Body of pancreas (tissue), 4 donors: ENCODE measurements around the gene TBCE. TPM values are rescaled to one million over a fixed set of nuclear protein-coding genes. Genes with fewer than 3 reads are reported as not detected.

Experiments used
- ATAC-seq: fragments of 150-250 bp; one replicate; pipeline ENCODE4 v1.9.1; 2016
- DNase-seq, 4 donors: peaks; one replicate each; pipeline ENCODE4 v3.0.0-alpha.2; 2019
- H3K27ac ChIP-seq, 4 donors: fragments of 200-600 bp; sonication (generic); 1 replicate in 3 of 4; 2 replicates in 1 of 4; pipeline versions ENCODE4 v1.5.1 to v1.6.1; 2016 to 2019; ENCODE audit warnings: mild to moderate bottlenecking in 1 of 4, mixed read lengths in 1 of 4, moderate library complexity in 1 of 4
- H3K27me3 ChIP-seq, 2 donors: fragments of 200-600 bp; sonication (generic); one replicate each; pipeline ENCODE4 v1.6.0; 2016; ENCODE audit warnings: mild to moderate bottlenecking in 1 of 2
- H3K36me3 ChIP-seq, 2 donors: fragments of 200-600 bp; sonication (generic); replicated peaks in 1 of 2; 2 replicates each; pipeline ENCODE4 v1.5.1; 2016; ENCODE audit warnings: low read depth in 2 of 2; ENCODE audit not compliant: insufficient read depth in 1 of 2
- H3K4me1 ChIP-seq: fragments of 200-600 bp; sonication (generic); one replicate; pipeline ENCODE4 v1.6.0; 2016
- H3K4me3 ChIP-seq, 2 donors: fragments of 200-600 bp; sonication (generic); 1 replicate in 1 of 2; 2 replicates in 1 of 2; pipeline ENCODE4 v1.5.1; 2016 to 2019
- H3K9me3 ChIP-seq, 3 donors: fragments of 200-600 bp; sonication (generic); 1 replicate in 2 of 3; 2 replicates in 1 of 3; pipeline ENCODE4 v1.5.1; 2016
- POLR2A ChIP-seq, 3 donors: fragments of 450-650 bp; IDR thresholded peaks; one replicate each; pipeline ENCODE4 v1.6.1; 2016; ENCODE audit warnings: antibody characterized with exemption in 3 of 3, mild to moderate bottlenecking in 2 of 3
- whole genome bisulfite sequencing, 2 donors: methylation state at CpG; one replicate each; pipeline ENCODE4 v1.1.5; 2017; 5-methylcytosine and 5-hydroxymethylcytosine counted together
- intact Hi-C: fragments of 100-400 bp; cut with DNase I; formaldehyde crosslinking; loops from one replicate; pipeline ENCODE4 v1.15.1; 2023
- total RNA-seq, 2 donors: library from RNA; depleted of rRNA; stranded (reverse); fragments of >200 nt; gene quantifications; one replicate each; pipeline ENCODE4 v1.1.0, GENCODE V29; 2016
- TF ChIP-seq, protein P1 (sequence below), 7 experiments: fragments of 450-650 bp in 4 of 7; fragments of 200-600 bp in 3 of 7; sonication (generic) in 3 of 7; IDR thresholded peaks; one replicate each; pipeline ENCODE4 v1.5.1; 2016 to 2019; ENCODE audit warnings: antibody characterized with exemption in 7 of 7

TBCE gene, protein sequence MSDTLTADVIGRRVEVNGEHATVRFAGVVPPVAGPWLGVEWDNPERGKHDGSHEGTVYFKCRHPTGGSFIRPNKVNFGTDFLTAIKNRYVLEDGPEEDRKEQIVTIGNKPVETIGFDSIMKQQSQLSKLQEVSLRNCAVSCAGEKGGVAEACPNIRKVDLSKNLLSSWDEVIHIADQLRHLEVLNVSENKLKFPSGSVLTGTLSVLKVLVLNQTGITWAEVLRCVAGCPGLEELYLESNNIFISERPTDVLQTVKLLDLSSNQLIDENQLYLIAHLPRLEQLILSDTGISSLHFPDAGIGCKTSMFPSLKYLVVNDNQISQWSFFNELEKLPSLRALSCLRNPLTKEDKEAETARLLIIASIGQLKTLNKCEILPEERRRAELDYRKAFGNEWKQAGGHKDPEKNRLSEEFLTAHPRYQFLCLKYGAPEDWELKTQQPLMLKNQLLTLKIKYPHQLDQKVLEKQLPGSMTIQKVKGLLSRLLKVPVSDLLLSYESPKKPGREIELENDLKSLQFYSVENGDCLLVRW
- 10 to 100 TPM; 15.0 to 22.1 TPM for total RNA-seq

DNA sequence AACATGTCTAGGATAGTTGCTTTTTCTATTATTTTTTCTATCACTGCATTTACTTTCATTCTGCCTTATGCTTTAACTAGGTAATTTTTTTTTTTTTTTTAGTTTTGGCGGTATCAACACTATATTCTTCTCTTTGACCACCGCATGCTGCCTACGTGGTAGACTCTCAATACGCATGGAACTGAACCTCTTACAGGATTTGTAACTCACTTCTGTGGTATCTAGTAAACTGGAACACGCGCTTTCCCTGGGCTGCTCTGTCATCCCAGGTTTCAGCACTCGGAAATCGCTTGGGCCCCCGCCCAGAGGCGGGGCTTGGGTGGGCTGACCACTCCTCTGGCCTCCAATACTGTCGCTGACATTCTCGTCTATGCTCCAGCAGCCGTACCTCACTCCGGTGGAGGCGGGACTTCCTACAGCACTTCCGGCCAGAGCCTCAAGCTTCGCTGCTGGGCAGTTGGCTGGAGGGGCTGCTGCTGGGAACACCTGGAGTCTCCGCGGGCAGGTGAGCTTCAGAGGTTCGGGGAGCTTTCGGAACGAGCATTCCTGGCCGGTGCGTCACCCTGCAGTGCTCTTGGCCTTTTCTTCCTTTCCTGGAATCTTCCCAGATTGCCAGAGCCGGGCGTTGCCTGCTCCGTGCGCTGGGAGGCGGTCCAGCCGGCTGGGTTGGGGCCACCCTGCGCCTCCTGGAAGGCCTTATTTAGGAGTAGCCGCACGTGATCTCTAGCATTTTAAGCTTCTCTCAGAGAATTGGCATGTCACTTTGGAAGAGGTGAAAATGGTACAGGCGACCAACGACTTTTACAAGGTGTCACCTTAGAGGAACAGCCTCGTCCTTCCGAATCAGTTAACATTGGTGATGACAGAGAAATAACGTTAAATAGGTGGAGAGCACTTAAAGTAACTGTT, at the start of gene TBCE:
TBCE (plus strand) TSS at position 428 of the 909 bp plus-strand sequence. CDS start 12,623 bp downstream, outside the sequence.
- Histone ChIP-seq H3K36me3 (peaks cover 0 to 2% of the 10 kb centered on the region in 2 donors), H3K9me3 (no peaks in the 10 kb centered on the region), H3K4me3 (peak within 1 kb of the TSS; percentile 22 to 32), H3K27ac (peak within 1 kb of the TSS; percentile 83 to 91 (median 84)), H3K27me3 (no peaks in the 10 kb centered on the region), H3K4me1 (peaks cover 16% of the 10 kb centered on the region)
- peak; percentile 97 to 99 (median 98) for DNase-seq
- 0% methylated on average over 18 to 38 of the region's 38 CpGs for WGBS, 2 donors
- intact Hi-C loops: no loop called here
- peak; percentile 82 to 95 (median 95) for TF ChIP-seq POLR2A (IDR thresholded peaks at IDR 0.05)
- TF ChIP-seq, protein P1, sequence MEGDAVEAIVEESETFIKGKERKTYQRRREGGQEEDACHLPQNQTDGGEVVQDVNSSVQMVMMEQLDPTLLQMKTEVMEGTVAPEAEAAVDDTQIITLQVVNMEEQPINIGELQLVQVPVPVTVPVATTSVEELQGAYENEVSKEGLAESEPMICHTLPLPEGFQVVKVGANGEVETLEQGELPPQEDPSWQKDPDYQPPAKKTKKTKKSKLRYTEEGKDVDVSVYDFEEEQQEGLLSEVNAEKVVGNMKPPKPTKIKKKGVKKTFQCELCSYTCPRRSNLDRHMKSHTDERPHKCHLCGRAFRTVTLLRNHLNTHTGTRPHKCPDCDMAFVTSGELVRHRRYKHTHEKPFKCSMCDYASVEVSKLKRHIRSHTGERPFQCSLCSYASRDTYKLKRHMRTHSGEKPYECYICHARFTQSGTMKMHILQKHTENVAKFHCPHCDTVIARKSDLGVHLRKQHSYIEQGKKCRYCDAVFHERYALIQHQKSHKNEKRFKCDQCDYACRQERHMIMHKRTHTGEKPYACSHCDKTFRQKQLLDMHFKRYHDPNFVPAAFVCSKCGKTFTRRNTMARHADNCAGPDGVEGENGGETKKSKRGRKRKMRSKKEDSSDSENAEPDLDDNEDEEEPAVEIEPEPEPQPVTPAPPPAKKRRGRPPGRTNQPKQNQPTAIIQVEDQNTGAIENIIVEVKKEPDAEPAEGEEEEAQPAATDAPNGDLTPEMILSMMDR (IDR thresholded peaks at IDR 0.05): peak in 4 of 7 experiments; percentile 15 to 37 (median 26)
- ATAC-seq: peak; percentile 100

DNA sequence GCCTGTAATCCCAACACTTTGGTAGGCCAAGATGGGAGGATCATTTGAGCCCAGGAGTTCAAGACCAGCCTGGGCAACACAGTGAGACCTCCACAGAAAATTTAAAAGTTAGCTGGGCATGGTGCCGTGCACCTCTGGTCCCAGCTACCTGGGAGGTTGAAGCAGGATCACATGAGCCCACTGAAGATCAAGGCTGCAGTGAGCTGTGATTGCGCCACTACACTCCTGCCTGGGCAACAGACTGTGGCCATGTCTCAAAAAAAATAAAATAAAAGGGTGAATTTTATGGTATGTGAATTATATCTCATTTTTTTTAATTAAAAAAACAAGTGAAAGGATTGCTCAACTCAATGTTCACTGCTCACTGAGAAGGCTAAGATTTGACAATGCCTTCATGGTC, 48.0 kb upstream of the TBCE start:
- H3K4me3 ChIP-seq: no peak overlapping the region
- no peak for DNase-seq
- H3K27ac ChIP-seq: no peak overlapping the region
- H3K9me3 ChIP-seq: no peaks in the 10 kb centered on the region
- 96 to 98% methylated on average over 2 of the region's 2 CpGs for WGBS, 2 donors
- H3K36me3 ChIP-seq: no peaks in the 10 kb centered on the region
- ATAC-seq: no peak
- intact Hi-C loops: no loop called here
- TF ChIP-seq, protein P1 (IDR thresholded peaks at IDR 0.05): no peak
- TF ChIP-seq POLR2A (IDR thresholded peaks at IDR 0.05): no peak
- H3K4me1 ChIP-seq: peaks cover 24% of the 10 kb centered on the region
- no peaks in the 10 kb centered on the region for H3K27me3 ChIP-seq

DNA sequence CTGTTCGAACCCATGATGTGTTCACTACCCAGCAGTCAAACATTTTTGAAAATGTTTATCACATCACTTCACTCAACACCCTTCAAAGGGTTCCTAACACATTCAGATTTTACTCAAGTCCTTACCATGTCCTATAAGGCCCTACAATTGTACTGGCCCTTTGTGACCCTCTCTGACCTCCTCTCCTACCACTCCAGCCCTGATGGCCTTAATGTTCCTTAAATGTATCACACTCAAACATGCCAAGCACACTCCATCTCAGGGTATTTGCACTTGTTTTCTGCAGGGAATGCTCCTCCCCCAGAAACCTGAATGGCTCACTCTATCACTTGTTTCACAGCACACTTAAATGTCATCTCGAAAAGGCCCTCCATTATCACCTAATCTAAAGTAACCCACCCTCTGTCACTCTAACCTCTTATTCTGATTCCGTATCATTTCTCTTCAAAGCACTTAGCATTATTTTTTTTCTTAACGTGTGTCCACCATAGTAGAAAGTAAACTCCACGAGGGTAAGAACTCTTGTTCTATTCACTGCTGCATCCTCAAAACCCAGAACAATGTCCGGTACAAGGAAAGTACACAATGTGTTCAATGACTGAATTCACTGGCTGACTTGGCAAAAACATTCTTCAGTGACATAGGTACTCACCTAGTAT, 46.6 kb upstream of the TBCE start:
- Histone ChIP-seq H3K9me3 (no peaks in the 10 kb centered on the region), H3K4me1 (peaks cover 36% of the 10 kb centered on the region), H3K4me3 (no peak overlapping the region), H3K27ac (no peak overlapping the region), H3K36me3 (no peaks in the 10 kb centered on the region), H3K27me3 (no peaks in the 10 kb centered on the region)
- TF ChIP-seq, protein P1 (IDR thresholded peaks at IDR 0.05): no peak
- no peak for TF ChIP-seq POLR2A (IDR thresholded peaks at IDR 0.05)
- WGBS, 2 donors: 71 to 78% methylated on average over 6 of the region's 6 CpGs
- intact Hi-C loops: loop anchor here (10.0 kb wide), 1 partner anchor 56 kb away; no protein-coding TSS in a partner anchor
- ATAC-seq (no peak), DNase-seq (no peak)

DNA sequence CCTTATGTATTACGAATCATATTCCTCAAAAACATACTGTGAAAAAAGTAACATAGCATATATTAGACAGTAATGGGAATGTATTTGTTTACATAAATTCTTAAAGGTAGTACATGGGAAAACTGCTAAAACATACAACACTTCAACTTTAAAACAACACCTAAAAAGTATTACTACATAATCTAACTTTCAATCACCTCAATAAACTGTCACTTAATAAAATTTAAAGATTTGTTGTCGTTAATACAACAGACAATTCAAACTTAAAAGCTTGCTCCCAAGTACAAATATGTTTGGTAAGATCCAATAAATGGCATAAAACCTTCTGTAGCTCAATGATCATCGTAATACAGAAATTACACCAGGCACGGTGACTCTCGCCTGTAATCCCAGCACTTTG, 42.9 kb upstream of the TBCE start:
- intact Hi-C loops: loop anchor here (10.0 kb wide), 1 partner anchor 59 kb away; no protein-coding TSS in a partner anchor
- WGBS, 2 donors: 90 to 92% methylated on average over 5 of the region's 5 CpGs
- no peaks in the 10 kb centered on the region for H3K9me3 ChIP-seq
- H3K27me3 ChIP-seq: no peaks in the 10 kb centered on the region
- DNase-seq (no peak), ATAC-seq (no peak)
- H3K4me1 ChIP-seq: peaks cover 48% of the 10 kb centered on the region
- H3K27ac ChIP-seq: no peak overlapping the region
- H3K36me3 ChIP-seq: no peaks in the 10 kb centered on the region
- no peak overlapping the region for H3K4me3 ChIP-seq
- TF ChIP-seq, protein P1 (IDR thresholded peaks at IDR 0.05): no peak
- TF ChIP-seq POLR2A (IDR thresholded peaks at IDR 0.05): no peak
